Inflammatory macrophage treated with lipopolysaccharide for 1 hour (primary cell): ENCODE measurements around the gene TBR1.

Experiments
- DNase-seq, 2 donors: peaks; one replicate each; pipeline ENCODE4 v3.0.0-alpha.2; 2020 to 2022

TBR1 gene

DNA sequence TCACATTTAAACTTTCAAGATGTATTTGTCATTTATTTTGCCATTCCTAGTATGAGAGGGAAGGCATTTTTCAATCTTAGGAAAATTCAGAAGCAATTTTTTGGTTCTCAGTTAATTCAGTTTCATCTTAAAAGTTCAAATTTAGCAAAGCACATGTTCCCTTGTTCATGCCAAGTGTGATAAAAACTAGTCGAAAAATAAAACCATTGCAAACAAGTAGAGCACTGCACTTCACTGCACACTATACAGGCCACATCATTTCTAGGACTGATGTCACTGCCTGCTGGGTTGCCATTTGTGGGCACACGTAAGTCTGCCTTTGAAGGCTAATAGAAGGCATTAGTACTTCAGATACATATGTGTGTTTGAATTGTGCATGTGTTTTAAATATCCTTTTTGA, 14.3 kb downstream of the TBR1 start:
- DNase-seq: no peak

DNA sequence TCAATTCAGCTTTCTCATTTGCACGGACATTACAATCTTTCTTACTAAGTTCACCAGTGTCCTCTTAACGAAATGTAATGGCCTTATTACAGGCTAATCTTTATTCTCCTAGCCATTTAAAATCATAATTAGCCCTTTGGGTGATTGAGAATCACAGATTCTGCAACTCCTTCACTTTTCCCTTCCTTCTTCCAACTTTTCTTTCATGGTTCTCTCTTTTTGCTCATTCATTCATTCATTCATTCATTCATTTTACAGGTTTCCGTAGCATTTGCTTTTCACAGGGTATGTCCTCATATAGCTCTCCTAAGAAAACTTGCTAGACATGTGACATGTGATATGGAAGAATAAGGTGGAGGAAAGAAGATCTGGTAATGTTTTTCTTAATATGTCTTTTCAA, 16.0 kb downstream of the TBR1 start:
- DNase-seq: no peak

DNA sequence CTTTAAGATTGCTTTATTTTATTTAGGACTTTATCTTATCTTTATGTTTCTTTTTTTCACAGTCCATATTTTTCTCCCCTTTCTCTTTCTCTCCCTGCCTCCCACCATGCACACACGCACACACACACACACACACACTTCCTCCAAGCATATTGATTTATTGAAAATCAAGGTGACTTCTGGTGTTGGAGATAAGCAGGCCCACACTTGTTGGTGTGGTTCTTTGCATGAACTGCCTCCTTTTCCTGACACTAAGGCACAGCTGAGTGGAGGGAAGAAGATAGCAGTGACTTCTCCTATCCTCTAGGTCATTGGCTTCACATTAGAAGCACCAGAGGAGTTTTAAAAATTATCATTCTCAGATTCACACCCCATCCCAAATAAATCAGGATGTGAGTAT, 18.0 kb downstream of the TBR1 start:
- no peak for DNase-seq

DNA sequence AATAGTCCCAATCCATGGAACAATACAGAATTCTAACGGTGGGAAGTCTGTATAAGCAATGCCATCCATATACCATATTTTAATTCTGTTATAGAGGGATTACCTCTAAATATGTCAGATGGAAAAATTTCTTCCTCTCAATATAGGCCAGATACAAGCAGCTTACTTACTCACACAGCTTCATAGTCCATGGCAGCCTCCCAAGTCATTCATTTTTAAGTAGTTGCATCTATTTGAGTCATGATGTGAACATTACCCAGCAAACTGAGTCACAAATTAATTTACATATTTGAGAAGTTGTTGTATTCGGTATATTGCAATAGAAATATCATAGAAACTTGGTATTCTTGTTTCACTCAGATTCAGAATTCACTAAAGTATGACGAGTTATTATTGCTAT, 20.3 kb downstream of the TBR1 start:
- DNase-seq: no peak

DNA sequence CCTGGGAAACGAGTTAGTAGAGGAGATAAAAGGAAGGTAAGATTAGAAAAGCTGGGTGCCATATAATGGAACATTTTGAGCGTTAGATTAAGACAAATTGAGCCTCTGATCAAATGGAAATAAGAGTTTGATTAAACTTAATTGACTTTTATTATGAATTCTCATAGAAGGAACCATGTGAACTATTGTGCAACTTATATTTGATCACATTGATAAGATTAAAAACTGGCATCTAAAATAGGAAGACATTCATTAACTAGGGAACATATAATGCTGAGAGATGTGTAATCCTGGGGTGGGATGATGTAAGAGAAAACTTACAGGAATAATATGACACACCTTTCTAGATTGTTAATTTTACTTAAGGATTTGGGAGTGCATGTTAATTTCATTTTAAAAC, 22.5 kb downstream of the TBR1 start:
- DNase-seq: no peak

DNA sequence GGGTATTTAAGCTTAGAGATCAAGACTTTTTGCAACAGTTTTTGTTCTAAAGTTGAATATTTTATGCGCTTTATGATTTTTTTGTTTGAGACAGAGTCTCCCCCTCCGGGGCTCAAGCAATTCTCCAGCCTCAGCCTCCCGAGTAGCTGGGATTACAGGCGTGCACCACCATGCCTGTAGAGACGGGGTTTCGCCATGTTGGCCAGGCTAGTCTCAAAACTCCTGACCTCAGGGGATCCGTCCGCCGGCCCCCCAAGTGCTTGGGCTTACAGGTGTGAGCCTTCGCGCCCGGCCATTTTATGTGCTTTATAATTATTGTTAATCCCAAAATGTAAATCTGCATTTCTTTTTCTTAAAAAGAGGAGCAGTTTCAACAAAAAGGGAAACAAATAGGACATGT, 29.0 kb downstream of the TBR1 start:
- no peak for DNase-seq

DNA sequence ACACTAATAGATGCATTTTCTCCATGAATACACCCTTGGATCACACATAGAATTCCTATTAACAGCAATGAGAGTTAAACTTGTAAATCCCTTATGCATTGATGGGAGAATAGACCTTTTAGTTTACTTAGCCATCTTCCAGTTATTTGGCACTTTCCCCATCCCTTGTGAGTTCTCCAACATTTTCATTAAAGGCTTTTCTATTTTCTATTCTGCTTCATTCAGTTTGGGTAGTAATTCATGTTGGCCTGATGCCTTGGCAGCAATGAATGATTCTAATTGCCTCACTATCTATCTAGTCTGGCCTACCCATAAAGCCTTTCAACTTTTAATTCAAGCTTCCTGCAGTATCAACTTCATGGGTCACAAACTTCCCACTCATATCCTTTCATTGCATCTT, 32.3 kb downstream of the TBR1 start:
- no peak for DNase-seq

DNA sequence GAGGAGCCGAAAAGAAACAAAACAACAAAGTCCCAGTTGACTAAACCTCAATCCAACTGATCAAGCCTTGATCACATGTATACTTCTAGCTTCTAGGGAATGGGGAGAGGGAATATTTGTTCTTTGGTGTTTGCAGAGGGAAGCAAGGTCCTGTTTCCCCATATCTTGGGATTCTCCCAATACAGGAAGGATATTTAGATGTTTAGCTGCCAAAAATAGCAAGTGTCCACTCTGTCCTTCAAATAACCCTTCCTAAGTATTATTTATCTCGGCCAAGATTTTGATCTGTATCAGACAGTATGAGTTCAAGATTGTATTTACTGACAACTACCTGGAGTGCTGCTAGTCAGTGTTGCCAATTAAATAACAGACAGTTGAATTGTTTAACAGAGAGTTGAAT, 55.5 kb downstream of the TBR1 start:
- no peak for DNase-seq

DNA sequence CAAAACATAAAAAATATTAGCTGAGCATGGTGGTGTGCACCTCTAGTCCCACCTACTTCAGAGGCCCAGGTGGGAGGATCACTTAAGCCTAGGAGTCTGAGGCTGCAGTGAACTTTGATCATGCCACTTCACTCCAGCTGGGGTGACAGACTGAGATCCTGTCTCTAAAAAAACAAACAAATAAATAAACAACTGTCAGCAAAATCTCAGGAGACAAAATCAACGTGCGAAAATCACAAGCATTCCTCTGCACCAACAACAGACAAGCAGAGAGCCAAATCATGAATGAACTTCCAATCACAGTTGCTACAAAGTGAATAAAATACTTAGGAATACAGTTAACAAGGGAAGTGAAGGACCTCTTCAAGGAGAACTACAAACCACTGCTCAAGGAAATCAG, 58.8 kb downstream of the TBR1 start:
- DNase-seq: no peak
